ENCODE measurements around the gene EYS. TPM values are rescaled to one million over a fixed set of nuclear protein-coding genes. Genes with fewer than 3 reads are reported as not detected.

EYS gene
- total RNA-seq, 1 donor from 2014 or later: not detected

DNA sequence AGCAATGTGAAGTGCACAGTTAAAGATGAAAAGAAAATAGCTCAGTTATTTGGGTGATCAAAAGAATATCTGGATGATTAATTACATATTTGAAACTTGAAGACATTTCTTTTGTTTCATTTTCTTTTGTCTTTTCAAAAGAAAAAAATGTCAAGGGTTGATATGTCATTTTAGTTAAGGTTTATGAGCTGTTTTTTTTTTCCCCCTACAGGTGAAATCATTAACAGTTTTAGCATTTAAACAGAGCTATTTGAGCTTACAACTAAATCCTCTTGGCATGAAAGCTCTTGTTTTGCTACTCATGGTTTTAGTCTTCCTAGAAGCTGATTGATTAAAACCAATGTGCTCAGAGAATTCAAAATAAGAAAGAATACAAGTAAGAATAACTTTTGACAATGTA is 1184.2 kb downstream of the EYS start:
- Mint-ChIP-seq H3K27me3 (ENCODE audit: unreplicated experiment) (no peaks in the 10 kb centered on the region), H3K27ac (ENCODE audit: unreplicated experiment) (no peak overlapping the region), H3K36me3 (ENCODE audit: unreplicated experiment) (no peaks in the 10 kb centered on the region), H3K4me3 (ENCODE audit: unreplicated experiment) (no peak overlapping the region), H3K9me3 (ENCODE audit: unreplicated experiment) (peaks cover 20% of the 10 kb centered on the region), H3K4me1 (ENCODE audit: unreplicated experiment) (peaks cover 26% of the 10 kb centered on the region)
- DNase-seq (ENCODE audit: extremely low spot score, unreplicated experiment): no peak
- TF ChIP-seq CTCF (IDR thresholded peaks at IDR 0.05): no peak

- no peak overlapping the region for H3K4me3 Mint-ChIP-seq (ENCODE audit: unreplicated experiment)
- no peak for TF ChIP-seq CTCF (IDR thresholded peaks at IDR 0.05)
- peak overlapping the region; percentile 74 for H3K27ac Mint-ChIP-seq (ENCODE audit: unreplicated experiment)
- DNase-seq (ENCODE audit: extremely low spot score, unreplicated experiment): no peak
- H3K4me1 Mint-ChIP-seq (ENCODE audit: unreplicated experiment): peaks cover 26% of the 10 kb centered on the region
- peaks cover 2% of the 10 kb centered on the region for H3K27me3 Mint-ChIP-seq (ENCODE audit: unreplicated experiment)
- H3K9me3 Mint-ChIP-seq (ENCODE audit: unreplicated experiment): peaks cover 11% of the 10 kb centered on the region
- H3K36me3 Mint-ChIP-seq (ENCODE audit: unreplicated experiment): no peaks in the 10 kb centered on the region
These were observed 1187.0 kb downstream of the EYS start for GRCh38 chr6:64520050-64520449.

DNA sequence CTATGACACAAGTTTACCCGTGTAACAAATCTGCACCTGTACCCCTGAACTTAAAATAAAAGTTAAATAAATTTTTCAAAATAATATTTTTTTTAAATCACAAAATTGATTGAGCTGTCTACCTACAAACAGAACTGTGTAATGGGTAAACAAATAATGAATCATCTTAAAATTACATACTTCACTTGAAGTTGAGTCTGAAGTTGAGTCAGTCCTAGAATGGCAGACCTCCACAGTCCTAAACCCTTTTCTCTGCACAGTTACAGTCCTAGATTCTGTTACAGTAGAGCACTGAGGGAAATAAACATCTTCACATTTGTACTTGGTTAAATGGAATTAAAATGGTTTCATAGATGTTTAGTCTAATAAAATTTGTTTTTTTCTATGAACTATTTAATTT is 1190.6 kb downstream of the EYS start:
- Mint-ChIP-seq H3K27ac (ENCODE audit: unreplicated experiment) (no peak overlapping the region), H3K36me3 (ENCODE audit: unreplicated experiment) (no peaks in the 10 kb centered on the region), H3K4me3 (ENCODE audit: unreplicated experiment) (no peak overlapping the region), H3K4me1 (ENCODE audit: unreplicated experiment) (peaks cover 26% of the 10 kb centered on the region), H3K9me3 (ENCODE audit: unreplicated experiment) (peaks cover 4% of the 10 kb centered on the region), H3K27me3 (ENCODE audit: unreplicated experiment) (peaks cover 14% of the 10 kb centered on the region)
- DNase-seq (ENCODE audit: extremely low spot score, unreplicated experiment): no peak
- TF ChIP-seq CTCF (IDR thresholded peaks at IDR 0.05): no peak

DNA sequence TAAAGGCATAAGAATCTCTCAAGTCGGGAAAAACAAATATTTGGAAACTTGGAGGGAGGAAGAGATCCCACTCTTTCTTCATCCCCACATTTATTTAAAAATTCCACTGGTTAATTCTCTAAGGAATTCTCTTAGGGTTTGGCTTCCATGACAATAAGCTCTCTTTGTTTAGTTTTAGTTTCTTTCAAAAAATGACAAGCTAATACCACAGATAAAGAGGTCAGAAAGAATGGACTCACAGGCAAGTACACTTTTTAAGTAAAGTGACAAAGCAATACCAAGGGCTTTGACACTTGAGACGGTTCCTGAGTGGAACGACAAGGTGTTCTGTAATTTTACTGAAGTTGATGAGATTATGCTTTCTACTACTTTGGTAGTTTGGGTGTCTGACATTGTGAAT is 1199.4 kb downstream of the EYS start:
- H3K4me3 Mint-ChIP-seq (ENCODE audit: unreplicated experiment): no peak overlapping the region
- no peak overlapping the region for H3K27ac Mint-ChIP-seq (ENCODE audit: unreplicated experiment)
- no peak for TF ChIP-seq CTCF (IDR thresholded peaks at IDR 0.05)
- peaks cover 28% of the 10 kb centered on the region for H3K27me3 Mint-ChIP-seq (ENCODE audit: unreplicated experiment)
- H3K4me1 Mint-ChIP-seq (ENCODE audit: unreplicated experiment): peaks cover 6% of the 10 kb centered on the region
- H3K36me3 Mint-ChIP-seq (ENCODE audit: unreplicated experiment): no peaks in the 10 kb centered on the region
- no peaks in the 10 kb centered on the region for H3K9me3 Mint-ChIP-seq (ENCODE audit: unreplicated experiment)
- DNase-seq (ENCODE audit: extremely low spot score, unreplicated experiment): no peak

DNA sequence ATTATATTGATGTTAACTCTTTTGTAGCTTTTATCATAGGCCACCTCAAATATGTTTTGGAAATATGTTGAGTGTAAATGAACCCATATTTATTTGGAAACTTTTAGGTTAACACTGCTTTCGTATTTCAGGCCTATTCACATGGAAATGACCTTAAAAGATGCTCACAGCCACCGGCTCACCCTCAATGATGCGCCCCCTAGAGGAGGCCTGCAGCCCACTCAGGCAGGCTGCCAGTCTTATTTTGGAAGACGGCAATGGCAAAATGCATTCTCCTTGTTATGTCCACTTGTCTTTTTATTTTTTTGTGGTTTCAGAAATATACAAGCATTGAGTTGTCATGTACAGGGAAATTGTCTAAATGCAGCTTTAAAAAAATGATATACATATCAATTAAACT is 1201.7 kb downstream of the EYS start:
- TF ChIP-seq CTCF (IDR thresholded peaks at IDR 0.05): peak; percentile 50
- Mint-ChIP-seq H3K27ac (ENCODE audit: unreplicated experiment) (no peak overlapping the region), H3K4me3 (ENCODE audit: unreplicated experiment) (no peak overlapping the region), H3K4me1 (ENCODE audit: unreplicated experiment) (peaks cover 6% of the 10 kb centered on the region), H3K27me3 (ENCODE audit: unreplicated experiment) (peaks cover 14% of the 10 kb centered on the region), H3K9me3 (ENCODE audit: unreplicated experiment) (no peaks in the 10 kb centered on the region), H3K36me3 (ENCODE audit: unreplicated experiment) (no peaks in the 10 kb centered on the region)
- no peak for DNase-seq (ENCODE audit: extremely low spot score, unreplicated experiment)
